HG03565 (cell line): ENCODE data around the gene ASPSCR1.

Source experiments
- ATAC-seq: cut with Tn5 transposase; IDR thresholded peaks from one replicate; pipeline ENCODE4 v1.9.1; 2021; ENCODE audit warnings: mild to moderate bottlenecking, moderate library complexity; ENCODE audit not compliant: unreplicated experiment

ASPSCR1 gene

DNA sequence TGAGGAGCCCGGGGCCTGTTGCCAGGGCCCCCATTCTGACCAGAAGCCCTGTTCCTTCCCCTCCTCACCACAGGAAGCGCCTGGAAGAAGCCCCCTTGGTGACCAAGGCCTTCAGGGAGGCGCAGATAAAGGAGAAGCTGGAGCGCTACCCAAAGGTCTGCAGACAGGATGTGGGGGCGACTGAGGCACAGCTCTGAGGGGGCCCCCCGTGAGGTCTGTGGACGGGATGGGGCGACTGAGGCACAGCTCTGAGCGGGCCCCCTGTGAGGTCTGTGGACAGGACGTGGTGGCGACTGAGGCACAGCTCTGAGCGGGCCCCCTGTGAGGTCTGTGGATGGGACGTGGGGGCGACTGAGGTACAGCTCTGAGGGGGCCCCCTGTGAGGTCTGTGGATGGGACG, 32.0 kb downstream of the ASPSCR1 start:
- no peak for ATAC-seq

DNA sequence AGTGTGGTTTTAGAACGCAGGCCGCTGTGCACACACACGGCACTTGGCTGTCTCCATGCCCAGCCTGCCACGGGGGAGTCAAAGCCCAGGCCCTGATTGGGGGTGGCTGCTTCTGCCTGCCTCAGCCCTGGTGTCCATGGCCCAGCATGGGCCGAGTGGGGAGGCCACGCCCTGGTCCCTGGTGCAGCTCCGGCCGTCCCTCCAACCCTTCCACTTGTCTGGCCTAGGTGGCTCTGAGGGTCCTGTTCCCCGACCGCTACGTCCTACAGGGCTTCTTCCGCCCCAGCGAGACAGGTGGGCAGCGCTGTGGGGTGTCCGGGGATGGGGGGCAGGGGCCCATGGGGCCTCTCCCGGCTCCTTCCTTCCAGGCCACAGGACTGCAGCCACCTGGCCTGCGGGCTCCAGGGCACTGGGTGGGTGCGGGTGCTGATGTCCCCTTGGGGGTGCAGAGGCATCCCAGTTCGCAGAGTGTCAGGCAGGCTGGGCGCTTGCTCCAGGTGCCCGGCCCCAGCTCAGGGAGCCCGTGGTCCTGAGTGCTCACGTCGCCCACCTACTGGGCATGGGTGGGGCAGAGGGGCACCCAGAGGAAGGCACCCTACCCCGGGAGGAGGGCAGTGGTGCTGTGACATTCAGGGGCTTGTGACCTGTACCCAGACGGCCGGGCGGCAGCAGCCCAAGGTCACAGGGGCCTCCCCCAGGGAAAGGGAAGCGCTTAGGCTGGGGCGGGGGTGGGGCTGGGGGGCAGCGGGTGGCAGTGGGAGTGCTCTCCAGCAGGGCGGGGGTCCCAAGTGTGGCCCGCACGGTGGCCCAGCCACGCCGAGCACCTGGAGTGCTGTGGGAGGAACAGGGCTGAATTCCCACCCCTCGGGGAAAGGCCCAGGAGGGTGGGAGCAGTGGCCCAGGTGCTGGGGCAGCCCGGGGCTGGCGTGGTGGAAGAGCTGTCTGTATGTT, 33.4 kb downstream of the ASPSCR1 start:
- ATAC-seq: no peak

DNA sequence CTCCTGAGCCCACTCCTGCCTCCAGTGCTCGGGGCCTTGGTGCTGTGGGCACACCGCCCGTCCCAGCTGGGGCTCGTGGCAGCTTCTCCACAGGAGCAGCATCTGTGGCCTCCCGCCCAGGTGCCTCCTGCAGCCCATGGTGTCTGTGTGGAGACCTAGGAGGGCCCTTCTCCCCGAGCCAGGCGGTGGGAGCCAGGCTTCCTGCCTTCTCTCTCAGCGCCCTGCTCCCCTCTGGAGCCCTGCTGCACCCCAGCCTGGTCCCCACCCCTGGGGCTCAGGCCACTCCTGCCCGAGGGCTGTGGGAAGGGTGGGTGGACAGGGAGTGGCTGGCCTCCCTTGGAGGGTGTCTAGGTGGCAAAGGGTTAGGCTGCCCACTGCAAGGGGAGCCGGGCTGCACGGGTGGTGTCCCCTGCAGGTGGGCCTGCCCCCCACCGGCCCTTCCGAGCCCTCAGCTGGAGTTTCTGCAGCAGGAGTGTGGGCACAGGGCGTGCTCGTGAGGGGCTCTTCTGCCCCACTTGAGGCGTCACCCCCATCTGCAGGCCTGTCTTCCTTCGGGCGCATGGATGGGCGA, 34.3 kb downstream of the ASPSCR1 start:
- ATAC-seq: no peak

DNA sequence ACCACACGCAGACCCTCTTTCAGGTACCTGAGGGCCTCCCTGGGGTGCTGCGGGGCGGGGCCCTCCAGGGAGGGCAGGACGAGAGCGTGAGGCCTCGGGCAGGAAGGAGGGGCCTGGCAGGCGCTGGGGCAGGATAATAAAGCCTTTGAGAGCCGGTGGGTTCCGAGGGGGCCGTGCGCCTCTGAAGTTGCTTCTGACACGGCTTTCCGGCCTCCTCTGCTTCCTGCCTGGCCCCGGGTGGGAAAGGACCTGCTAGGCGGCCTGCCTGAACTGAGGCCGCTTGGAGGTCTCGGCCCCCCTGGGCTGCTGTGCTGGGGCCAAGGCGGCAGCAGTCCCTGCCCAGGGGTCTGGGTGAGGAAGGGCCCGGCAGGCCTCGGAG, 34.8 kb downstream of the ASPSCR1 start:
- ATAC-seq: no peak

DNA sequence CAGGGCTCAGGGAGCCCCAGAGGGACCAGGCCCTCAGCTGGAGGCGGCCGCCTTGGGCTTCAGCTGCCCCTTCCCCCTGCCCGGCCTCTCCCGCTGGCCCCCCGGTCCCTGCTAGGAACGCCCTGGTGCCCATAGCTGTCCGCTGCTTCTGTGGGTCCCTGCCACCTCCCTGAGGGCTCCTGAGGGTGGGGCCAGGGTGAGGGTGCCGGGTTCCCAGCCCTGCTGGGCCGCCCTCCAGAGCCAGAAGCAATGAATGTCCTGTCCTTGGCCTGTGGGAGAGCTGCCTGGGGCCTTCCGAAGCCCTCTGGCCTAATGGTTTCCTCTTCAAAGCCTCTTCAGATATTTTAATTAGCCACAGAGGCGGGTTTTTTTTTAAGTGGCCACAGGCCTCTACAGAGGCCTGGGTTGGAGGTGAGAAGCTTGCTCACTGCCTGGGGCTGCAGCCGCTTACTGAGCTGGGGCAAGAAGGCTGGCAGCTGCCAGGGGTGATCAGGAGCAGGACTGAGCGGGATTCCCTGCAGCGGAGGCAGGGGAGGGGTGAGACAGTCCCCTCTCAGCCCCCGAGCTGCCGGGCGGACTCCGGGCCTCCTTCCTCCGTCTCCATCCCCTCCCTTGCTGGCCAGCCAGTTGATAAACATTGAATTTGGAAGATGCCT, 35.3 kb downstream of the ASPSCR1 start:
- ATAC-seq: no peak

DNA sequence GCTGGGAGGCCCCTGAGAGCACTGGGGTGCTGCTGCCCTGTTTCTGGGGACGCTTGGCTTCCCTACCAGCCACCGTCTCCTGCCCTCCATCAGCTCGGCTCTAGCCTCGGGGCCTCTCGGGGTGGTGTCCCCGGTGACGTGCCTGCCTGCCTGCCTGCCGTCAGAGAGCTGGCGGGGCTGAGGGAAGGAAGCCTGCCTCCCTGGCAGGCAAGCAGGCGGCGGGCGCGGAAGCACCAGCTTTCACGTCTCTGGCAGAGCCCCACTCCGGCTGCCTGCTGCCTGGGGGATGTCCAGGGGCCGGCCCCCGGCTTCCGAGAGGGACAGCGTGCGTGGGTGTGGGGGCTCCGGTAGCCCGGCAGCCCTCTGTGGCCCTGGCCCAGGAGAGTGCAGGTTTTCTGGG, 35.9 kb downstream of the ASPSCR1 start:
- ATAC-seq: no peak

DNA sequence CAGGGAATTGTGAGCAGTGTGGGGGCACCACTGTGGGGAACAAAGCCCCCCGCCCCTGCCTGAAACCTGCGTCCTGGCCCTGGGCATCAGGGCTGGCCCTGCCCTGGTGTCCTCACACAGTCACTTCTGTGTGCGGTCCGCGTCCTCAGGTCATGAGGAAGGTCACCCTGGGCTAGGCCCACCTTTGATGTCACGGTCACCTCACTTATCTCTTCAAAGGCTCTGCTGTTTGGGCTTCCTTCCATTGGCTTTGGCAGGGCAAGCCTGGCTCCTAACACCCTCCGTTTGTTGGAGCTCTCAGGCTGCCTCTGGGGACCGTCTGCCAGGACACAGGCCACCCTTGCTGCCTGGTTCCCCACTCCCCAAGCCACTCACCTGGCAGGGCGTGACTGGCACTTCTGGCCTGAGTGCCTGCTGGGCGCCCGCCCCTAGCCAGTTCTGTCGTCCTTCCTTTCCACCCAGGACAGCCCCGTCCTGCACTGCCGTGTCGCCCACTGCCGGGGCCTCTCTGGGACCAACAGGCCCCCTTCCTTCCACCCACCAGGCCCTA, 36.4 kb downstream of the ASPSCR1 start:
- ATAC-seq: no peak

DNA sequence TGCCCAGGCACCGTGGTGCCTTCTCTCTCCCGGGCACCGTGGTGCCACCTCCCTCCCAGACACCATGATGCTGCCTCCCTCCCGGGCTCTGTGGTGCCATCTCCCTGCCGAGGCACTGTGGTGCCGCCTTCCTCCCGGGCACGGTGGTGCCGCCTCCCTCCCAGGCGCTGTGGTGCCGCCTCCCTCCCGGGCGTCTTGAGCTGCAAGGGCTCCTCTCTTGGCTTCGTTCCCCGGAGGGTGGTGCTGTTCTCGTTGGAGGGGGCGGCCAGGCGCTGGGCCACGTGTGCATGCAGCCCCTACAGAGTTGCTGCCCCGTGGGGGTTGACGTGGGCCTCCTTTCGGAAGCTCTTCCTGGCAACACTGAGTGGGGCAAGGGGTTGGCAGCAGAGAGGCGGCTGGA, 37.0 kb downstream of the ASPSCR1 start:
- ATAC-seq: no peak

DNA sequence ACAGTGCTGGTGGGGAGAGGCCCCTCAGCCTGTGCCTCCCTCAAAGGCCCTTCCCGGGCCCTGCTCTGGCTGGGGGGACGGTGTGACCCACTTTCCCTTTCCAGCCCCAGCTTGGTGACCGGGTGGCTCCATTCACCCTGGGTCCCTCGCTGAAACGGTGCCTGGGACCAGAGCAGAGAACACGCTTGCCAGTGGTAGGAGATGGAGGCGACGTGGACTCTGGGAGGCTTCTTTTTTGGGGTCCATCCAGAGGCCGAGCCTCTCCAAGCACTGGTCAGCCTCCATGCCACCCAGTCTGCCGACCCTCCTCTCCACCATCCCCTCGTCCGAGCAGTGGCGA, 37.5 kb downstream of the ASPSCR1 start:
- no peak for ATAC-seq

DNA sequence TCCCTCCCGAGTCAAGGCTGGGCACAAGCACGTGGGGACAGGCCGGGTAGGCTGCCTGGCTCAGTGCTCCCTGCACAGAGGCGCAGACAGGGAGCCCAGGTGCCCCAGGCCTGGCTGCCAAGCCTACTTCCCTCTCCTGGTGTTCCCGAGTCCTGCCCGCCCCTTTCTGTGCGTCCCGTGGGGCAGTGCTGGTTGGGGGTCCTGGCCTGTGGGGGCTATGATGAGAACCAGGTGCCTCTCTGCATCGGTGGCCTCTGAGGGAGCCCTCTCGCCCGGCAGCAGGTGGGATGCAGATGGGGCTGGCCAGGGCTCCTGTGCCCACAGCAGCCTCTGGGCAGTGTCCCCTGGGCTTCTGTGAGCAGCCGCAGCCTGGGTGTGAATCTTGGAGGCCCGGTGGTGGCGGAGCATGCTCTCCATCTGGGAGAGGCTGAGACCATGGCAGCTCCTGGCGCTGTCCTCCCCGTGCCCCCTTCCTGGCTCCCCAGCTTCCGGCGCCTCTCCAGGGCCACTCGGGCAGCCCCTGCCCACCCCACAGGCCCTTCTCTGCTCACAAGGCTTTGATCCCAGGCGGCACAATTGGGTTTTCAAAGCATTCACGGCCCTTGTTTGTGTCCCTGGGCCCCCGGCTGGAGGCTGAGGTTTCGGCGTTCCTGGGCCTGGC, 38.0 kb downstream of the ASPSCR1 start:
- no peak for ATAC-seq

DNA sequence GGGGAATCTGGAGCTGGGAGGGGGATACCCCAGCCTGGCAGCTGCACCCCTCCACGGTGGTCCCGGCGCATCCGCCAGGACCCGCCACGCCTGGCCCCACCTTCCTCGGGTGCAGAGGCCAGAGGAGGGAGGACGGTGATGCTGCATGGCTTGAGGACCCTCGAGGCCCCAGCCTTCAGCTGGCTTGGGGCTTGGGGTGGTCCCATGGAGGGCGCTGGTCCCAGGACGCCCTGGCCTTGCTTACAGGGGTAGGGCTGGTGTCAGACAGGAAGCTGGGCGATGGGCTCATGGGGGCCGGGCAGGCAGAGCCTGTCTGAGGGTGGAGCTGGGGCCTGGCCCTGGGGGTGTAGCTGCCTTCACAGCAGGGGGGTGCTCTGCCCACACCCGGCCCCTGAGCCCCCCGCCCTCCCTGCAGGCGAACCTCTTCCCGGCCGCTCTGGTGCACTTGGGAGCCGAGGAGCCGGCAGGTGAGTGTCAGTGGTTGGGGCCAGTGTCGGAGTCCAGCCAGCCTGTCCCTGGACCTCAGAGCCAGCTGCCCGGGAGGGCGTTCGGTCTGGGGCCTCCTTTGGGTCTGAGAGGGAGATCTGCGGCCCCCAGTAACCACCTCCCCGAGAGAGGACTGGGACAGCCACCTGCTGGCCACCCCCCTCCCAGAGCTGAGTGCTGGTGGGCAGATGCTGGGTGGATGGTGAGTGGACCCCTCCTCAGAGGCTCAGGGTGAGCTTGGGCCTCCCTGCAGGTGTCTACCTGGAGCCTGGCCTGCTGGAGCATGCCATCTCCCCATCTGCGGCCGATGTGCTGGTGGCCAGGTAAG, 38.8 kb downstream of the ASPSCR1 start:
- ATAC-seq: no peak

DNA sequence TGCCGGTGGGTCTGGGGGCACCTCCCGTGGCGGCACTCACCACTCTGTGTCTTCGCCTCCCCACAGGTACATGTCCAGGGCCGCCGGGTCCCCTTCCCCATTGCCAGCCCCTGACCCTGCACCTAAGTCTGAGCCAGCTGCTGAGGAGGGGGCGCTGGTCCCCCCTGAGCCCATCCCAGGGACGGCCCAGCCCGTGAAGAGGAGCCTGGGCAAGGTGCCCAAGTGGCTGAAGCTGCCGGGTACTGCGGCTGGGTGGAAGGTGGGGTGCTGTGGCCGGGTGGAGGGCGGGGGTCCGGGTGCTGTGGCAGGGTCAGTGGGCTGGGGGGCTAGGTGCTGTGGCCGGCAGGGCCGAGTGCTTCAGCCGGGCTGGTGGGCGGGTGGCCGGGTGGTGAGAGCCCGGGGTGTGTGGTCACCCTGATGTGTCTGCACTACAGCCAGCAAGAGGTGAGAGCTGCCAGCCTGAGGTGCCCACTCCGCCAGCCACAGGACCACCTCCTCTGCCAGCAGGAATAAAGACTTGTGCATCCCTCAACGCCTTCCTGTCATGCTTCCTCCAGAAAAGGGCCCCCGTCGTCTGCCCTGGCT, 39.5 kb downstream of the ASPSCR1 start:
- no peak for ATAC-seq

DNA sequence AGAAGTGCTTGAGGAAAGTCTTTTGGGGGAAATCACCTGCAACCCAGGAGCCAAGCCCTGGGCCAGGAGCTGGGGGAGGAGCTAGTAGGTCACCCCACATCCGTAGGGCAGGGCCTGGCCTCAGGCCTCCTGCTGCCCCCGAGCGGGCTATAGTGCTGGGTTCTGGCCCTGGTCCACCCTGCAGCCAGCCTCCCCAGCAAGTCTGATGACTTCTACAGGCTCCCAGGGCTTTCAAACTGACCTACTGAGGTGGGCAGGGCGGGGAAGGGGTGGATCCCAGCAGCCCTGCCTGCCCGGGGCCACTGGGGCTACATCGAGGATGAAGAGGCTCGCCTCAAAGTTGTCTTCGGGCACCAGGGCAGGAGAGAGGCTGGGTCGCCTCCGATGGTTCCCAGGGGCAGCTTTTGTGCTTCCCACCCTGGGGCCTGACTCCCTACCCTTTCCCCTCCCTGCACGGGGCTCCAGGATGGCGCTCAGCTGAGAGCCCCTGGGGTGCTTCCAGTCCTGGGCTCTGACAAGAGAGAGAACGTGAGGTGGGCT, 40.3 kb downstream of the ASPSCR1 start:
- no peak for ATAC-seq

DNA sequence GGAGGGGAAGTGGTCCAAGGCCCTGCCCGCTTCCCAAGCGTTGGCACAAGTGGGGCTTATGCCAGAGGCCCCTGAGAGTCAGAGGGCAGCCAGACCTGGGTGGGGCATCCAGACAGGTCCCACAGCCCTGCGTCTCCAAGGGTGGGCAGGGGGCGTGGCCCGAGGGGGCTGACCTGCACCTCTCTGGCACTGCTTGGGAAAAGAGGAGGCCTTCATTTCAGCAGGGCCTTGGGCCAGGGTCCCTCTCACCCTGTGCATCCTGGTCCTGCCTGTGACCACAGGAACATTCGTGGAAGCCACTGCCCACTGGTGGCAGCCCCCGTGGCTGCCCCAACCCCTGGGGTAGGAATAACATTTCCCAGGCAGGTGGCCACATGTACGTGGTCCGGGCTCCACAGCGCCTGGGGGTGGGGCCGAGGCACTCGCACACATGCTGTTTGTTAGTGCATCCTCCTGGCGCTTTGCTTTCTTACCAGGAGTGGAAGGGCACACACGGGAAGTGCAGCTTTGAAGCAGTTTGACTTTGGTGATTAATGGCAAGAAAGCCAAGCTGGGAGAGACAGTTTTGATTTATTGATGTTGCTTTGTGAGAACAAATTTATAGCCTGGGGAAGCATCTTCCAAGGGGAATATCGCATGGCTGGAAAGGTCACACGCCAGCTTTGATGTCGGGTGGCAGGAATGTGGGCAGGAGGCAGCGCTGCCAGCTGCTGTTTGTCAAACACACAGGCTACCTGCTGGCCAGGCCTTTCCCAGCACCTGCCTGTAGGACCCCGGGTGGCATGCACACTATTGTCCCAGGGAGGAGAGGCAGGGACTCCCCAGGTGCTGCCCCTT, 40.9 kb downstream of the ASPSCR1 start:
- no peak for ATAC-seq

DNA sequence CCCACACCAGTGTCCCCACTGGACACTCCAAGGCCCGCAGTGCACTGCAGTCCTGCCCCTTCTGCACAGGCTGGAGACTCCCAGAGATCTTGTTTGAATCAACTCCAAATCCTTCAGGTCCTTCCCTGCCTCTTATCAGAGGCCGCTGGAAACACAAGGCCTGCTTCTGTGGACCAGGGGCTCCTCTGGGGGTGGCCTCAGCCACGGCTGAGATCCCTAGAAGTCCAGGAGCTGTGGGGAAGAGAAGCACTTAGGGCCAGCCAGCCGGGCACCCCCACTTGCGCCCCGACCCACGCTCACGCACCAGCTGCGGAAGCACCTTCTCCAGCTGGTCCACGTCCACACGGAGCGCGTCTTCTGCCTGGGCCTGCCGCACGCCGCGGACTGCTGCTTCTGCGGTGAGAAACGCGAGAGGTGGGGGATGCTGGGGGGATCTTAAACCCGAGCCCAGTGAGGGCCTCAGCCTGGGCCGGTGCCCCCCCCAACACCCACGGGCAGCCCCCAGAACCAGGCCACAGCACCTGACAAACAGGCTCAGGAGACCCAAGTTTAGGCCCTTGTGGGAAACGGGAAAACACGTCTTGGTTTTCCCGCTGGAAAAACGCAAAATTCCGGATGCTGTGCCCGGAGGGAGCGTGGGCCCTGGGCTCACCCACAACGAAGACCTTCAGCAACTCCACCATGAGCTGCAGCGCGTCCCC, 41.7 kb downstream of the ASPSCR1 start:
- ATAC-seq: no peak

DNA sequence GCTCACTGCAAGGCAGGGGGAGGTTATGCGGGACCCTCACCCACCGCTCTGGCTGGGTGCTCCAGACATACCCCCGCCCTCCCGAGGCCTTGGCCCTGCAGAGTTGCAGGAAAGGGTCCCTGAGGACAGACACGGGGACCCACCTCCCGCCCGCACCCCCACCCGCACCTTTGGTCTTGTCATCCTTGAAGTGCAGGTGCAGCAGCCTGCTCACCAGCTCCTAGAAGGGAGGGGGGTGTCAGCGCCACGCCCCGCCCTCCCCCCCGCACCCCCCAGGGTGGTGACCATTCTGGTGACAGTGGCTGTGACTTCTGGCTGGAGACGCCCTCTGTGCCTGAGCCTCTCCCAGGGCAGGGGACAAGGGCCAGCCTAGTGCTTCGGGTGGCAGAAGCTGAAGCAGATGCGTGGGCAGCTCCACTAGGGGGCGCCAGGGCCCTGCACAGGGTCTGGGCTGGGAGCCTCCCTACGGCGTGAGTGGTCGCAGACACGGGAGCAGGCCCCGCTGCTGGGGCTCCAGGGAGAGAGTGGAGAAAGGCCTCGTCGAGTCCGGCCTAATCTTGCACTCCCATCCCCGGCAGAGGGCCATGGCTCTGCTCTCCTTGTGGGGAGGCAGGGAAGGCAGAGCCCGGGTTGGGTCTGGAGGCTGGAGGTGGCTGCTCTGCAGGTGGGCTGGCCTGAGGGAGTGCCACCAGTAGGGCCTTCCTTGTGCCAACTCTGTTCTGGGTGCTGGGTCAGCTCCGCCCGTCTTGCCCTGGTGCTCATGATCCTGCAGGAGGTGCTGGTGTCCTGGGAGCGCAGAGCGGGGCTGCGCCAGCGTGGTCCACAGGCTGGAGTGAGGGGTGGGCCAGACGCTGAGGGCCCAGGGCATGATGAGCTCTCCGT, 42.5 kb downstream of the ASPSCR1 start:
- no peak for ATAC-seq

DNA sequence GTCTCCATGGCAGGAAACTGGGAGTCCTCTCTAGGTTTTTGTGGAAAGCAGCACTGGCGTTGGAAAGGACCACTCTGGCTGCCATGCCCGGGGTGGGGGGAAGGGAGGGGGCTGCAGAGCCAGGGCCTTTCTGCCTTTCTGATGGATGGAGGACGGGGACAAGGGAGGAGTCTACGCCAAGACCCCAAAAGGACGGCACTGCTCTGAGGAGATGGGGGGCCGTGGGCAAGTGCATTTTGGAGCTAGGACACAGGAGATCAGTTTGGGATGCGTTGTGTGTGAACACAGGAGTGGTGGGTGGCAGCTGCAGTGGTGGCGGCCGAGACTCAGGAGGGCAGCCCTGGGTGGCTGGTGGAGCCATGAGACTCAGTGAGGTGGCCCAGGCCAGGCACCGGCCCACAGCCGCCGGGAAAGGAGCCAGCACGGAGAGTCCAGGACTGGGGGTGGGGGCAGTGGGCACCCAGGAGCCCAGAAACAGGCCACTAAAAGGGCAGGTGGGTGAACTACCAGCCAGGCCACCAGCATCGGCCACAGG, 43.2 kb downstream of the ASPSCR1 start:
- no peak for ATAC-seq
